Natural killer cell treated with Interleukin-12 subunit alpha and Interleukin-12 subunit beta and Interleukin-15 and Interleukin-18, amount 100 ng/mL, for 72 hours (primary cell): ENCODE data around the gene COPS8. TPM values are rescaled to one million over a fixed set of nuclear protein-coding genes. Genes with fewer than 3 reads are reported as not detected.

Experiments used
- ATAC-seq, 2 donors: fragments of 150-1000 bp; cut with Tn5 transposase in 1 of 2; sonication (Bioruptor Pico), chemical (Tn5 transposase) in 1 of 2; 2 replicates each; pipeline ENCODE4 v1.10.0; 2021
- DNase-seq: peaks from one replicate; pipeline ENCODE4 v3.0.0; 2022; ENCODE audit warnings: low spot score
- H3K27ac Mint-ChIP-seq, 2 donors: 1 replicate in 1 of 2; 2 replicates in 1 of 2; pipeline ENCODE4 v1.8.0; 2022; ENCODE audit warnings: mixed read lengths in 2 of 2, mild to moderate bottlenecking in 1 of 2, moderate library complexity in 1 of 2
- H3K27me3 Mint-ChIP-seq, 2 donors: 1 replicate in 1 of 2; 2 replicates in 1 of 2; pipeline ENCODE4 v1.8.0; 2022; ENCODE audit warnings: mixed read lengths in 2 of 2
- H3K36me3 Mint-ChIP-seq: one replicate; pipeline ENCODE4 v1.8.0; 2022; ENCODE audit warnings: mixed read lengths
- H3K4me1 Mint-ChIP-seq, 2 donors: 1 replicate in 1 of 2; 2 replicates in 1 of 2; pipeline ENCODE4 v1.8.0; 2022; ENCODE audit warnings: low read depth in 2 of 2, mixed read lengths in 2 of 2, mild to moderate bottlenecking in 1 of 2
- H3K4me3 Mint-ChIP-seq: one replicate; pipeline ENCODE4 v1.8.0; 2022; ENCODE audit warnings: mixed read lengths
- H3K9me3 Mint-ChIP-seq: 2 replicates; pipeline ENCODE4 v1.8.0; 2022; ENCODE audit warnings: mixed read lengths
- total RNA-seq, 2 donors: library from RNA; stranded (reverse); gene quantifications; one replicate each; pipeline ENCODE4 v1.2.3, GENCODE V29; 2022

Gene COPS8
- total RNA-seq, 2 donors from 2014 or later = 44.1 to 50.6 TPM

GRCh38 chr2:237074211-237074993, 11.3 kb upstream of the COPS8 start:
- H3K4me3 Mint-ChIP-seq = no peak overlapping the region
- H3K9me3 Mint-ChIP-seq = no peaks in the 10 kb centered on the region
- no peaks in the 10 kb centered on the region for H3K36me3 Mint-ChIP-seq
- ATAC-seq (no peak), DNase-seq (no peak)
- H3K27ac Mint-ChIP-seq = no peak overlapping the region
- H3K27me3 Mint-ChIP-seq = peaks cover 0 to 2% of the 10 kb centered on the region in 2 donors
- H3K4me1 Mint-ChIP-seq = no peaks in the 10 kb centered on the region

- peaks cover 0 to 2% of the 10 kb centered on the region in 2 donors for H3K27me3 Mint-ChIP-seq
- ATAC-seq = no peak
- peak overlapping the region in 1 of 2 donors; percentile 44 for H3K27ac Mint-ChIP-seq
- no peaks in the 10 kb centered on the region for H3K4me1 Mint-ChIP-seq
- no peak for DNase-seq
- no peaks in the 10 kb centered on the region for H3K9me3 Mint-ChIP-seq
- no peaks in the 10 kb centered on the region for H3K36me3 Mint-ChIP-seq
- H3K4me3 Mint-ChIP-seq = no peak overlapping the region
Observed at GRCh38 chr2:237075749-237076599, 9.7 kb upstream of the COPS8 start.

- H3K27me3 Mint-ChIP-seq = peaks cover 0 to 6% of the 10 kb centered on the region in 2 donors
- H3K4me3 Mint-ChIP-seq = no peak overlapping the region
- H3K36me3 Mint-ChIP-seq = no peaks in the 10 kb centered on the region
- no peak for ATAC-seq
- no peak overlapping the region for H3K27ac Mint-ChIP-seq
- DNase-seq = no peak
- H3K9me3 Mint-ChIP-seq = no peaks in the 10 kb centered on the region
- peaks cover 9% of the 10 kb centered on the region in 2 donors for H3K4me1 Mint-ChIP-seq
Observed at GRCh38 chr2:237081596-237081995, 4.1 kb upstream of the COPS8 start.

- H3K27me3 Mint-ChIP-seq = peaks cover 0 to 6% of the 10 kb centered on the region in 2 donors
- H3K36me3 Mint-ChIP-seq = no peaks in the 10 kb centered on the region
- H3K4me3 Mint-ChIP-seq = no peak overlapping the region
- peaks cover 10% of the 10 kb centered on the region in 2 donors for H3K4me1 Mint-ChIP-seq
- no peaks in the 10 kb centered on the region for H3K9me3 Mint-ChIP-seq
- ATAC-seq (no peak), DNase-seq (no peak)
- H3K27ac Mint-ChIP-seq = peak overlapping the region in 1 of 2 donors; percentile 3
Observed at GRCh38 chr2:237083026-237083425, 2.7 kb upstream of the COPS8 start.

GRCh38 chr2:237084444-237084843, 1.2 kb upstream of the COPS8 start:
- peak overlapping the region; percentile 100 for H3K4me3 Mint-ChIP-seq
- DNase-seq = no peak
- no peaks in the 10 kb centered on the region for H3K36me3 Mint-ChIP-seq
- ATAC-seq = no peak
- H3K27me3 Mint-ChIP-seq = peaks cover 0 to 4% of the 10 kb centered on the region in 2 donors
- peak overlapping the region; percentile 94 to 95 for H3K27ac Mint-ChIP-seq
- no peaks in the 10 kb centered on the region for H3K9me3 Mint-ChIP-seq
- H3K4me1 Mint-ChIP-seq = peaks cover 10% of the 10 kb centered on the region in 2 donors

- ATAC-seq = no peak
- Mint-ChIP-seq H3K27me3 (no peaks in the 10 kb centered on the region), H3K4me1 (peaks cover 12 to 14% of the 10 kb centered on the region in 2 donors), H3K9me3 (no peaks in the 10 kb centered on the region), H3K4me3 (no peak overlapping the region), H3K36me3 (peaks cover 6% of the 10 kb centered on the region), H3K27ac (no peak overlapping the region)
- no peak for DNase-seq
Observed at GRCh38 chr2:237090906-237091305, 5.2 kb downstream of the COPS8 start.

- H3K4me3 Mint-ChIP-seq = no peak overlapping the region
- H3K27ac Mint-ChIP-seq = peak overlapping the region in 1 of 2 donors; percentile 35
Observed at GRCh38 chr2:237091779-237092436, 6.2 kb downstream of the COPS8 start.

GRCh38 chr2:237092506-237092905, 6.8 kb downstream of the COPS8 start:
- ATAC-seq = no peak
- no peak overlapping the region for H3K4me3 Mint-ChIP-seq
- DNase-seq = no peak
- no peak overlapping the region for H3K27ac Mint-ChIP-seq
- H3K9me3 Mint-ChIP-seq = no peaks in the 10 kb centered on the region
- H3K4me1 Mint-ChIP-seq = peaks cover 8 to 10% of the 10 kb centered on the region in 2 donors
- peaks cover 19% of the 10 kb centered on the region for H3K36me3 Mint-ChIP-seq
- no peaks in the 10 kb centered on the region for H3K27me3 Mint-ChIP-seq

More at GRCh38 chr2:237091779-237092436, 6.2 kb downstream of the COPS8 start:
- no peaks in the 10 kb centered on the region for H3K27me3 Mint-ChIP-seq
- DNase-seq = no peak
- peaks cover 8 to 10% of the 10 kb centered on the region in 2 donors for H3K4me1 Mint-ChIP-seq
- peaks cover 16% of the 10 kb centered on the region for H3K36me3 Mint-ChIP-seq
- no peaks in the 10 kb centered on the region for H3K9me3 Mint-ChIP-seq
- no peak for ATAC-seq

GRCh38 chr2:237092920-237093781, 7.5 kb downstream of the COPS8 start:
- H3K27ac Mint-ChIP-seq = no peak overlapping the region
- peaks cover 19% of the 10 kb centered on the region for H3K36me3 Mint-ChIP-seq
- peaks cover 8 to 10% of the 10 kb centered on the region in 2 donors for H3K4me1 Mint-ChIP-seq
- H3K4me3 Mint-ChIP-seq = no peak overlapping the region
- H3K27me3 Mint-ChIP-seq = no peaks in the 10 kb centered on the region
- ATAC-seq = no peak
- DNase-seq = no peak
- H3K9me3 Mint-ChIP-seq = no peaks in the 10 kb centered on the region

GRCh38 chr2:237096201-237096600, 10.5 kb downstream of the COPS8 start:
- DNase-seq = no peak
- ATAC-seq = no peak
- Mint-ChIP-seq H3K9me3 (no peaks in the 10 kb centered on the region), H3K27me3 (no peaks in the 10 kb centered on the region), H3K4me3 (no peak overlapping the region), H3K4me1 (peaks cover 6 to 8% of the 10 kb centered on the region in 2 donors), H3K27ac (peak overlapping the region in 1 of 2 donors; percentile 10), H3K36me3 (peaks cover 40% of the 10 kb centered on the region)

GRCh38 chr2:237096911-237097310, 11.2 kb downstream of the COPS8 start:
- Mint-ChIP-seq H3K27me3 (no peaks in the 10 kb centered on the region), H3K9me3 (no peaks in the 10 kb centered on the region), H3K36me3 (peaks cover 46% of the 10 kb centered on the region), H3K4me3 (no peak overlapping the region), H3K27ac (no peak overlapping the region), H3K4me1 (peaks cover 6 to 8% of the 10 kb centered on the region in 2 donors)
- no peak for DNase-seq
- ATAC-seq = no peak

GRCh38 chr2:237097326-237097910, 11.7 kb downstream of the COPS8 start:
- Mint-ChIP-seq H3K27ac (no peak overlapping the region), H3K27me3 (no peaks in the 10 kb centered on the region), H3K4me3 (no peak overlapping the region), H3K9me3 (no peaks in the 10 kb centered on the region), H3K4me1 (peaks cover 6% of the 10 kb centered on the region in 2 donors), H3K36me3 (peaks cover 46% of the 10 kb centered on the region)
- DNase-seq (no peak), ATAC-seq (no peak)
